Right renal cortex interstitium (tissue), 3 donors: ENCODE data around the gene TICAM2. TPM values are rescaled to one million over a fixed set of nuclear protein-coding genes. Genes with fewer than 3 reads are reported as not detected.
A peak's percentile ranks its signal among the peaks of the same experiment; 100 is the strongest.
"Not testable (repeated sequence)": the region's sequence is repeated elsewhere in the genome, so short reads cannot be mapped to it uniquely, and the experiment has no call there.

ENCODE experiments used
- DNase-seq, 3 donors: peaks; one replicate each; pipeline ENCODE4 v3.0.0-alpha.2; 2013; ENCODE audit warnings: low read depth in 3 of 3, low spot score in 2 of 3
- polyA plus RNA-seq, 3 donors: library from polyadenylated mRNA; unstranded; fragments of 120-200 nt; gene quantifications; one replicate each; pipeline ENCODE4 v1.2.1, GENCODE V29; 2013; ENCODE audit not compliant: insufficient read length in 3 of 3

TICAM2 gene, protein sequence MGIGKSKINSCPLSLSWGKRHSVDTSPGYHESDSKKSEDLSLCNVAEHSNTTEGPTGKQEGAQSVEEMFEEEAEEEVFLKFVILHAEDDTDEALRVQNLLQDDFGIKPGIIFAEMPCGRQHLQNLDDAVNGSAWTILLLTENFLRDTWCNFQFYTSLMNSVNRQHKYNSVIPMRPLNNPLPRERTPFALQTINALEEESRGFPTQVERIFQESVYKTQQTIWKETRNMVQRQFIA
- 1 to 10 TPM; 1.9 to 3.3 (median 3.2) TPM for polyA plus RNA-seq

DNA sequence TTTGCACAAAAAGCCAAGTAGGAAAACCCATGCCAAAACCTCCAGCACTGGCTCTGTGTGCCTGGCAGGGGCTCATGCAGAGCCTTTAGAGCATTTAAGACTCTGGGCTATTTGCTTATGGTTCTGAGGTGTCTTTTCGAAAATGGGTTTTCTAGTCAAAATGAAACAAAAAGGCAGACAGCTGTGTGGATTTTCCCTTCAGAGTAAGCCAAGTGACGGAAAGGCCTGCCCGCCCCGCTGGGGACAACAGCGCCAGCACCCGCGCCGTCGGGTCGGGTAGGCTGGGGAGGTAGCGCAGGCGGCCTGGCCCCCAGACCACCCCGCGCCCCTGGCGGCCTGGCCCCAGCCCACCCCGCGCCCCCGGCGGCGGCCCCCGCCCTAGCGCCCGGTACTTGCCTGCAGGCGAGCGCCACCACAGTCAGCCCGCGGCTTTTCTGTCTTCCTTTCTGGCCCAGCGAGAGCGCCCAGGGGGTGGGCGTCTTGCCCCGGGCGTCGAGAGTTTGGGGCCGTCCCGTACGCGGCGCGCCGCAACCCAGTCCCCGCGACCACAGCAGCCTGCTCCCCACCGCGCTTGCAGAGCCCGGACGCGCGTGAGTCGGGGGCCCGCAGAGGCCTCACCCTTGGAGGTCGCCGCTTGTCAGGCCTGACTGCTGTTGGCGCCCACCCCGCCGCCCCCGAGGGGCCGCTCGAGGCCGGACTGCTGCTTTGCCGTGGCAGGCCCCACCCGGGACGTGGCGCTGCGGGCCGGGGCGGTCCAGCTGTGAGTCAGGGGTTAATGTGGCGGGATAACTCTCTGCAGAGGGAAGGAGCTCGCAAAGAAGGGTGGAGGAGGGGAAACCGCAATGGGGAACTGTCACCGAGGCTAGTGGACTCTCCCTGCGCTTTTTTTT is at the start of gene TICAM2:
Gene TICAM2 (minus strand): TSS at position 779 of the 890 bp plus-strand sequence. CDS start 21,223 bp downstream, outside the sequence.
- DNase-seq, result no peak

DNA sequence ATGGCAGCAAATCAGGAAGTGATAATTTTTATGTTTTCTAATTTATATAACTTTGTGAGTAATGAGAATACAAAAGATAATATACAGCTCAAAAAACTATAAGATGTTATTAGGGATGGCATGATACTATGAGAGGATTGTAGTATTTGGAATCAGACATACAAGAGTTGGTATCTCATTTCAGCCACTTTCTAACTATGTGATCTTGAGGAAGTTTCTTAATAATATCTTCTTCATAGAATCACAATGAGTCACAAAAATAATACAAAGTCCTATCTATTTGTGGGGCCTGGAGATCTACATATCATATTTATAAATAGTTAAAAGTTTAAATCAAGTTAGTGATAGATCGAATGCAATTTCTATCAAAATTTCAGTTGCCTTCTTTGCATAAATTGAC is 47.3 kb upstream of the TICAM2 start:
- no peak for DNase-seq

DNA sequence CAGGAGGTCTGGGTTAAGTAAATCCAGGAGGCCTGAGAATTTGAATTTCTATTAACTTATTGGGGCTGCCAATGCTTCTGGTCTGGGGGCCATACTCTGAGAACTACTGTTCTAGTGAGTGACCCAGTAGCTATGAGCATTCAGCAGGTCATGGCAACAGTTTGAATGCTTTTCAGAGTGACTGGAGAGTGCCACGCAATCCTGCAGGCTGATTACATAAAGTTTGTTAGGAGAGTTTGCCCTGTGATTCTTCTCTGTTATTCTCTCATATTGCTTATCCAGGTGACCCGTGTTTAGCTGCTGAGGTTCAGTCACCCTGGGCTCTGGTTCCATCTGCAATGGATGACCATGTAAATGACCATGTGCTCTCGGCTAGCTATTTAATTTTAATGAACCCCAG is 45.8 kb upstream of the TICAM2 start:
- no peak for DNase-seq

DNA sequence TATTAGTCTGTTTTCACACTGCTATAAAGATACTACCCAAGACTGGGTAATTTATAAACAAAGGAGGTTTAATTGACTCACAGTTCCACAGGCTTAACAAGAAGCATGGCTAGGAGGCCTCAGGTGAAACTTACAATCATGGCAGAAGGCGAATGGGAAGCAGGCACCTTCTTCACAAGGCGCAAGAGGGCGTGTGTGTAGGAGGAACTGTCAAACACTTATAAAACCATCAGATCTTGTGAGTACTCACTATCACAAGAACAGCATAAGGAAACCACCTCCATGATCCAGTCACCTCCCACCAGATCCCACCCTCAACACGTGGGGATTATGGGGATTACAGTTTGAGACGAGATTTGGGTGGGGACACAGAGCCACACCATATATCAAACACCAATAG is 43.1 kb upstream of the TICAM2 start:
- DNase-seq, result not testable (repeated sequence)

DNA sequence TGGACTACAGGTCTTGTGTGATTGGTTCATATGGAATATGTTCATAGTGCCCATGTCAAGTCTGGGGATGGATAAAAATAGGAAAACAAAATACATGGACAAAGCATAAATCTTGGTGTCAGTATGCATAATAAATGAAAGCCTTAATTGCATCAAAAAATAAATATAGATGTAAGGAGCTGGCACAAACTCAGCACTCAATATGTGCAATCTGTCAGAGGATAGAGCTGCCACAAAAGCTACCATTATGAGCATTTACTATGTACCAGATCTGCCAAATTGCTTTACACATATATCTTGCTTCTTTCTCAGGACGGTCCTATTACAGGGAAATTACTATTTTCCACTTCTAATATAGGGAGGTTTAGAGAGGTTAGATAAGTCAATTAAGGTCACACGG is 41.8 kb upstream of the TICAM2 start:
- no peak for DNase-seq

DNA sequence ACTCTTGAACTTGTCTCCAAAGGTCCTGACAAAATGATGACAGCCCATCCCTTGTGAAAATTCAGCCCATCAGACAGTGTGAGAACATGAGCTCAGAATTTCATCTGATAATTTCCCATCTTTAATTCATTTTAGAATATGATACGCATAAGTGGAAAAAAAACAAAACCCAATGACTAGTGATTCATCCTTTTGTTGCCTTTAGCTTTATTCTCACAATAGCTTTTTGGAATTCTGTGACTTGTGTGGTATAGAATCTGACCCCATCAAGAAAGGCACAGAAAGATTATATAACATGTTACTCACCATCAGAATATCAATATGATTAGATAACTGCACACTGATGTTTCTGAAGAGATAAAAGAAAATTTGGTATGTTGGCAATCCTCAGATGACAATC is 39.7 kb upstream of the TICAM2 start:
- no peak for DNase-seq

DNA sequence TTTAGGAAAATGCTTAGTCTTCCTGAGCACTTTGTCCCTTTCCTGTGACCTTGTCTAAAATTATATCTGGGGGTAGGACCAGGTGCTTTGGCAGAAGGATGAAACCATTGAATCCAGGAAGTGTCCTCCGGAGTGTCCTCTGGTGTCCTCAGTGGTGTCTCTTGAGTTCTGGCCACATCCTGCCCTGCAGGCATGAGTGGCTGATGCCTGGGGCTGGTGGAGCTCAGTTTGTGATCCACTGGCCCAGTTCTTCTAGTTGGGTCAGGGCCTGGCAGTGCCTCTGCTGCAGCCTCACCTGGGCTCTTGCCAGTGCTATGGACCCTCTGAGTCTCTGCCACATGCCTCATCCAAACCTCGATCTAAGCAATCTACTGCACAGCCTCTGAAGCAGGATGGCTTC is 38.0 kb upstream of the TICAM2 start:
- DNase-seq, result no peak

DNA sequence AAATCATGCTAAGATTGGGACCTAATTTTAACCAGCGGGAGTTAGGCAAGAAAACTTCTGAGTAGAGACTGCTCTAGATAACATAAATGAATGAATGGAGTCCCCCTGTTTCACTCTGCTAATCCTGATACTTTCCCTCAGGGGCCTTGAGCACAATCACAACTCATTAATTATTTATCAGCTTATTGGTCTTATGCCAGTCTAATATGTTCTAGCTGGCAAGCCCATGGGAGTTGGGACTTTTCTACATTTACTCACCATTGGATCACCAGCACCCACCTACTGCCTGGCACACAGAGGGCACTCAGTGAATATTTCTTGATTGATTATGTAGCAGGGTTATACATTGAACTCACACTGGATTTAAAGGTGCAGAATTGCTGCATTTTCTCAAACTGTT is 37.1 kb upstream of the TICAM2 start:
- DNase-seq, result no peak

DNA sequence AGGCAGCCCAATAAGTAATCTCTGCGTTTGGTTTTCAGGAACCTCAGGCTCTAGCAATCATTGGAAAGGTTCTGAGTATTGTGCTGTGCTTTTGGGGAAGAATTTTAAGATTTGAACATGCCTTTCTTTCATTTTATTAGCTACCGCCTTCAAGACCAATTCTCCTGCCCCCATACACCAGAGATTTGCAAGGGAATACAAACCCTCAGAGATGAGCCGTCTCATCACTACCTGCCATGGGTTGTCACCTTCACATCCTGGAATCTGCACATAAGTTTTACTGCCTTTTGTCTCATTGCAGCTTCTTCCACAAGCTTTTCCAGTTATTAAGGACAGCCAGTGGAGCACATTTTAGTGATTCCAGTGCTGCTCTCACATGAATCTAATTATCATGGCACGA is 35.2 kb upstream of the TICAM2 start:
- no peak for DNase-seq

DNA sequence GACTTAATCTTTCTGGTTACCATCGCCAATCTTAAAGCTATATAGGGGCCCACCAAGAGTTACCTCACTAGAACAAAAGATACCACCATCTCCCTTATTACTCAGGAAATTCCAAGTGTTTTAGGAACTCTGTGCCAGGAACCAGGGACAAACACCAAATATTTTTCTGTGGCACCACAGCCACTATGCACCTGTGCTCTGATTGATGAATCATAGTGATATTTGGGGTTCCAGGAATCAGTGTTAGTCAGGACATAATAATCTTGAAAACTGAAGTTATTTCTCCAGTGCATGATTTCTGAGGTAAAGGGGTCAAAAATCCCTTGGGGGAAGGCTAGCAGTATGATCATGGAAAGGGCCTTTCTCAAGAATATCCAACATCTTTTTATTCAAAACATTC is 33.7 kb upstream of the TICAM2 start:
- DNase-seq, result no peak

DNA sequence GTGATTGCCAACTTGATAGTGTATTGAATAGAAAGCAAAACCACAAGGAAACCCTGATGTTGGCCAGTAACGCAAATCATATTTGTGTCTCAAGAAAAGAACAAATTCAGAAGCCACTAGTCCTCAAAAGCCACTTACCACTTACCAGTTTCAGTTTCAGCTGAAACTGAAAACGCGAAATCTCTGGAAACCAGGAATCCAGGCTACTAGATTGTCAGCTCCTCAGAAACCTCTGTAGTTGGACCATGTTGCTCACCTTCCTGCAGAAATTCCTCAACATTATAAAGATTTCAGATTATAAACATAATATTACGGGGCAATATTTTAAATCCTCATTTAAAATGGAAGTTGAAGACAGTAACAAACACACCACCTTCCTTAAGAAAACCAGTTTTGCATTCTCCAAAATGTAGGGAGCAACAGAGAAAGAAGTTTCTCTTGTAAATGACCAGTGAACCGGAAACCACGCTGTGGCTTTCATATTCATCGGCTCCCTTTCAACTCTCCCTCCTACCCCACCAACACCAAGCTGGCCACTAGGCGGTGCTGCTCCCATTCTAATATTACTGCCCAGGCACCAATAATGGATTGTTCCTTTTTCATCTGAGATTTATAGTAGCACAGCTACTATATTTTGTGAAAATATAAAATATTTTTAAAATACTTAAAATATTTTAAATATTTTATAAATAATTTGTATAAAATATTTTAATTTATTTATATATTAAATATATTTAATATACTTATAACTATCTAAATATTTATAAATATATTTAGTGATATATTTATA is 32.3 kb upstream of the TICAM2 start:
- DNase-seq, result peak in 2 of 3 donors; percentile 67 to 75

DNA sequence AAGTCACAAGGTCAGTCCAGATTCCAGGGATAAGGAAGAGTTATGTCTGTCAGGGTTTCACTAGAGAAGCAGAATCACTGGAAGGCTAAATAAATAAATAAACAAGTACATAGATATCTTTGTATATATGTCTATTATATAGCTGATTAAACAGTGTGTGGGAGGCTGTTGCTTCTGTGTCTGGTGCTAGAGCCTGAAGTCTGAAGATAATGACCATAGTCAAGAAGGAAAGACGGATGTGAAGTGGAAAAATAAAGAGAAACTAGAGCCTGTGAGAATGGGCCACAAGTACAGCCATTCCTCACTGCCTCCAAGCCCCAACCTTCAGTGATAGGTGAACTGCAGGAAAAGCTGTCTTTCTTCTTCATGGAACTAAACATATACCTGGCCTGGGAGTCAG is 27.6 kb upstream of the TICAM2 start:
- no peak for DNase-seq

DNA sequence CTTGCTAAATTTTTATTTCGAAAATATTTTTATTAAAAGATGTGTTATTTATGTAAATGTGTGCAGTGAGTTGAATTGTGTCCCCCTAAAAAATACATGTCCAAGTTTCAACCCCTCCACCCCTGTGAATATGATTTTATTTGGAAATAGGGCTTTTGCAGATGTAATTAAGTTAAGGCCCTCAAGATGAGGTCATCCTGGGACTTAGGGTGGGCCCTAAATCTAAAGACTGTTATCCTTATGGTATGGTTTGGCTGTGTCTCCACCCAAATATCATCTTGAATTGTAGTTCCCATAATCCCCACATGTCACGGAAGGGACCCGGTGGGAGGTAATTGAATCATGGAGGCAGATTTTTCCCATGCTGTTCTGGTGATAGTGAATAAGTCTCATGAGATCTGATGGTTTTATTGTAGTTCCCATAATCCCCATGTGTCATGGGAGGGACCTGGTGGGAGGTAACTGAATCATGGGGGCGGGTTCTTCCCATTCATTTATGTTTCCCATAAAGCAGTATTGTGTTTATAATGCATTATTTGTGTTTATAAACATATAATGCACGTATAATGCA is 25.1 kb upstream of the TICAM2 start:
- no peak for DNase-seq

DNA sequence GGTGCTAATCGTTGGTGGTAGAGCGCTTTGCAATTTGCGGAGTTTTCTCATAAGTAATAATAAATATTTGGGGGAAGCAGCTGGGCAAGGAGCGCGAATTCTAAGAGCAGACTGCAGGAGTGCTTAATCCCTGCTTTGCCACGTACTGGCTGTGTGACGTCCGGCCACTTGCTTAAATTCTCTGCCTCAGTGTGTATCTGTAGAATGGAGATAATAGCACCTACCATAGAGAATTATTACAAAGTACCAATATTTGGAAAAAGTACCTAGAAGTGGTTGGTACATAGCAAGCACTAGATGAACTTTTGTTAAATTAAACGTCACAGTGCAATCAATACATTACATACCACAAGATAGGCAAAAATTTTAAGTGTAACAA is 24.2 kb upstream of the TICAM2 start:
- peak in 2 of 3 donors; percentile 19 to 38 for DNase-seq

DNA sequence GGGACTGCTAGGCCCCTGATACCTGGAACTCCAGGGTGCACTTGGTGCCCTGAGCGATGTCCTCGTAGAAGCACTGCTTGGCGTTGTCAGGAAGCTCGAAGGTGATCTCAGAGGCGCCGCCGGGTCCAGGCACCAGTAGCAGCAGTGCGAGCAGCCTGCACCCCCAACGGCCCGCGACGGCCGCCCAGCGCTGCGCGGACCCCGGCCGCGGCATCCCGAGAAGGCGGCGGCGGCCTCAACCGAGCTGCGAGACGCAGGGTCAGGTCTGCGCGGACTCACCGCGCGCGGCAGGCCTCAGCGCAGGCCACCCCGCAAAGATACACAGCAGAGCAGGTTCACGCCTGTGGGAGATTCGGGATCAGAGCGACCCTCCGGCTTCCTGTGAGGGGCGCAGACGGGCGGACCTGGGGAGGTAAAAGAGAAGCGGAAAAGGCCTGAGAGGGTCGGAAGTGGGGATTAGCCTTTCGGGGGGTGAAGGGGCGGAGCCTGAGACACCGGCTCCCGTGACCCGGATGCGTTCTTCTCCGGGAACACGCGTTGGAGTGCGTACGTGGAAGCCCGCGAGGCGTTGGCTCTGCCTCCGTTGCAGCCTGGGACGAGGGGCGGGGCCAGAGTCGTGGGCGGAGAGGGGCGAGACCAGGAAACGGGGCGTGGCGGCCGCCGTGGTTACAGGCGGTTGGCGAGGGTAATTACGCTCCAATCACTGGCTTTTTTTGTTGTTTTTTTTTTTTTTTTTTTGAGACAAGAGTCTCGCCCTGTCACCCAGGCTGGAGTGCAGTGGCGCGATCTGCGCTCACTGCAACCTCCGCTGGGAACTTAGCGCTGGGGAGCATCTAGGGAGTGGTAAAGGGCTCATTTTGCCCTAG is 23.5 kb upstream of the TICAM2 start, which contains the start of gene TMED7:
Gene TMED7 (minus strand): TSS at position 458 of the 866 bp plus-strand sequence. CDS start 244 bp downstream, at position 214.
- DNase-seq, result peak; percentile 91 to 94 (median 92)

DNA sequence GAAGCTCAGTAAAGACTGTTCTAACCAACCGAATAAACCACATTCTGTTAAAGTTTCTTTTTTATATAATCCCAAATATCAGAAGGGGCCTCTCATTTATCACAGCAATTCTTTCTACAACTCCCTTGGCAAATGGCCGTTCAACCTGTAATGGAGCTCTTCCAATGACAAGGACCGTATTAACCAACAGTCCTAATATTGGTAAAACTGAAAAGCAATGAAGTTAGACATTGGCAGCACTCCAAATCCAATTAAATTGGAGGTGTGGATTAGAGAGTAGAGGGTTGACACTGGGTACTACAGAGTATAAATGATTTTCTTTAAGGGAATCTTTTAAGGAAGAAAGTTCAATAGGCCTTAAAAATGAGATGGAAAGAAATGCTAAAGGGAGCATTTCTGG is 22.7 kb upstream of the TICAM2 start:
- DNase-seq, result no peak

DNA sequence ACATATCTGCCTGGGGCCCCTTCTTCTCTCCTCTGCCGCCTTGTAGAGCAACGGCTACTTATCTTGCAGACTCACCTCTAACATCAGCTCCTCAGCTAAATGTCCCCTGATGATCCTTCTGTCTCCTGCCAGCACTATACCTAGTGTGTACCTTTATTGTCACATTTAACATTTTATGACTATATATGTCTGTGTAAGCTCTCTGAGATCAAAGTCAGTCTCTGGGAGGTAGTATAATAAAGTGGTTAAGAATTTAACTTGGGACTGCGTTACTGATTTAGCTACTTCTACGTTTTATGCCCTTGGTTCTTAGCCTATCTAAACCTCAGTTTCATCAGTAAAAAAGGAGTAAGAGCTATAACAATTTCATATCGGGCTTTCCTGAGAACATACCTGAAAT is 21.4 kb upstream of the TICAM2 start:
- no peak for DNase-seq

DNA sequence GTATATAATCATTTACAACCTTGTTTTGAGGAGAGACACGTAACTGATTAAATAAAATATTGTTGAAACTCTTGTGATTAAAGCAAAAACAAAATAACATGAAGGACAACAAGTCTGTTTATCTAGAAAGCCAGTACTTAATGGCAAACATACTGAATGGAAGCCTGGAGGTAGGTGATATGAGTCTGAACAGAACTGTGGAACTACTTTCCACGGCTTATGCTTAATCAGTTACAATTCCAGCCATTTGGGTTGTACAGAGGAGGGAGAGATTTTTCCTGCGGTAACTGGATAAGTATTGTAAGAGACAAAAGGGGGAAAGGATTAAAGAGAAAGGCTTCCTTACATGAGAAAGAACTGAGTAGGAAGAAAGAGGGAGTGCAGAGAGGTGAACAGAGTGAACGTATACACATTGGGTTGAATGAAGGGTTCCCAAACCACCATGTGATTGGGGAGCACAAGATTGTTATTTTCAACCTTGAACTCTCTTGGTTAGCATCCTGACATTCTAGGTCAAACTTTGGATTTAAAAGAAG is 19.2 kb upstream of the TICAM2 start:
- no peak for DNase-seq

DNA sequence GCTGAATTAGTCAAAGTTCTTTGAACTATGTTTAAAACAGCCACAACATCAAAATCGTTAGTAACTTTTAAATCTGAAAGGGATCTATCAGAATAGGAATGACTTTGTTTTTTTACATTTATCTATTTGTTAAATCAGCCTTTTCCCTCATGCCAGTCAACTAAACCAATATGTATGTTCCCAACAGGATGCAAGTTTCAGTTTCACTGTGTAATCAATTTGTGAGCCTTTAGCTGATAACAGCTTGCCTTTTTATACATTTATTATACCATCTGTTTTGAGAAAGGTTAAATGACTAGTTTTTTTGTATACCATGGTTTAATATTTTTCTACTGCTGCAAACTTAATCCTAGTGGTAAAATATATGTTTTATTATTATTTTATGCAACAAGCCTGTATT is 14.6 kb upstream of the TICAM2 start:
- no peak for DNase-seq

DNA sequence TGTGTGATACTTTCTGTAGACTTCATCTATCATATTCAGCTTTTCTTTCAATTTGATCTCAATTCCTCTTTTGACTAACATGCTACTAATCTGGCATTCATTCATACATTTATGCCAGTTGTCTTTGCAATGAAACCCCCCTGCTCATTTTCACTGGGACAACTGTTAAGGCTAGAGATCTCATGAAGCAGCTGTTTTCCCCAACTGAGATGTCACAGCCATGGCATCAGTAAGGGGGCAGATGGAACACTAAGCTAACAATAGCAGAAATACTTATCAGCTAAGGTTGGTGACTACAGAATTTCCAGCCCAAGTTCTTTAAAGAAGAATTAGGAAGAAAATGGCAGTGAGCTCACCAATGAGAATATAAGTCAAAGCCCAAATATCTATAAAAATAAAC is 14.2 kb upstream of the TICAM2 start:
- DNase-seq, result no peak
